Measurements from ENCODE around the gene DSCAM. TPM values are rescaled to one million over a fixed set of nuclear protein-coding genes. Genes with fewer than 3 reads are reported as not detected.

Gene DSCAM
- total RNA-seq, 4 donors from 2014 or later: 0.19 TPM; not detected in 3

DNA sequence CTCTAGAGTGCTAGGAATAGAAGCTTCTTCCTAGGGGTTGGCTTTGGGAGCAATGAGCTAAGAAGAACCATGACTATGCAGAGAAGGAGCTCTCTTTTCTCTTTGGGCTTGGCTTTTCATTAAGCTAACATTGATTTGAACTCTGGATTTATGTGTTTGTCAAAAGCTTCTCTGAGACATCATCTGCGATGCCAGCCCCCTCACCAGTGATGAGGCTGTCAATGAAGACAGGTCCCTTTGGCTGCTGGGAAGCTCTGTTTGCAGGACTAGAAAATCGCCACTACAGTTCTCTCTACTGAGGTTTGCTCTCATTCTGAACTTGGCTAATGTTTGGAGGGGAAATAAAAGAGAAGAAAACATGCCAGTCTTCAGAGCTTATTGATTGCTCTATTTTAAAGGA lies 794.7 kb downstream of the DSCAM start:
- H3K27me3 ChIP-seq: no peaks in the 10 kb centered on the region
- no peaks in the 10 kb centered on the region for H3K9me3 ChIP-seq
- no peaks in the 10 kb centered on the region for H3K4me1 ChIP-seq
- peak overlapping the region in 1 of 4 donors; percentile 68 for H3K27ac ChIP-seq
- no peak for TF ChIP-seq POLR2A (IDR thresholded peaks at IDR 0.05)
- TF ChIP-seq, protein P1, sequence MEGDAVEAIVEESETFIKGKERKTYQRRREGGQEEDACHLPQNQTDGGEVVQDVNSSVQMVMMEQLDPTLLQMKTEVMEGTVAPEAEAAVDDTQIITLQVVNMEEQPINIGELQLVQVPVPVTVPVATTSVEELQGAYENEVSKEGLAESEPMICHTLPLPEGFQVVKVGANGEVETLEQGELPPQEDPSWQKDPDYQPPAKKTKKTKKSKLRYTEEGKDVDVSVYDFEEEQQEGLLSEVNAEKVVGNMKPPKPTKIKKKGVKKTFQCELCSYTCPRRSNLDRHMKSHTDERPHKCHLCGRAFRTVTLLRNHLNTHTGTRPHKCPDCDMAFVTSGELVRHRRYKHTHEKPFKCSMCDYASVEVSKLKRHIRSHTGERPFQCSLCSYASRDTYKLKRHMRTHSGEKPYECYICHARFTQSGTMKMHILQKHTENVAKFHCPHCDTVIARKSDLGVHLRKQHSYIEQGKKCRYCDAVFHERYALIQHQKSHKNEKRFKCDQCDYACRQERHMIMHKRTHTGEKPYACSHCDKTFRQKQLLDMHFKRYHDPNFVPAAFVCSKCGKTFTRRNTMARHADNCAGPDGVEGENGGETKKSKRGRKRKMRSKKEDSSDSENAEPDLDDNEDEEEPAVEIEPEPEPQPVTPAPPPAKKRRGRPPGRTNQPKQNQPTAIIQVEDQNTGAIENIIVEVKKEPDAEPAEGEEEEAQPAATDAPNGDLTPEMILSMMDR (IDR thresholded peaks at IDR 0.05): no peak
- DNase-seq: no peak
- H3K4me3 ChIP-seq: no peak overlapping the region
- no peaks in the 10 kb centered on the region for H3K36me3 ChIP-seq

DNA sequence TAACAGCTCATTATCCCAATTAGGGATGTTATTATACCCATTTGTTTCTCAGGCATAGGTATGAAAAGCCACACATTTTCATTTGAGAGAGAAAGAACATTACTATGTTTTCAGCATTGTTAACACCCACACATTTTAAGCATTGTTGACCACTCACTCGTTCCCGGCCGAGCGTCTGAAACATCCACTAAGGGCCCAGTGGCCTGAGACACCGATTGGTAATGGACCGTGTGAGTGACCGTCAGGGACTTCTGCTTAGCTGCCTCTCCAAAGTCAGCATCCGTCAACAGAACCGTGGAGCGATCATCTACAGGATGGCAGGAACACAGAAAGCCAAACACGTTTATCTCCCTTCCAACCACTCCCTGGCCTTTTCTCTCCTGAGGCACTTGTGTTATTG lies 795.2 kb downstream of the DSCAM start:
- Histone ChIP-seq H3K9me3 (no peaks in the 10 kb centered on the region), H3K27me3 (no peaks in the 10 kb centered on the region), H3K36me3 (no peaks in the 10 kb centered on the region), H3K4me3 (no peak overlapping the region), H3K4me1 (no peaks in the 10 kb centered on the region), H3K27ac (peak overlapping the region in 1 of 4 donors; percentile 68)
- no peak for TF ChIP-seq POLR2A (IDR thresholded peaks at IDR 0.05)
- TF ChIP-seq, protein P1 (IDR thresholded peaks at IDR 0.05): no peak
- no peak for DNase-seq

DNA sequence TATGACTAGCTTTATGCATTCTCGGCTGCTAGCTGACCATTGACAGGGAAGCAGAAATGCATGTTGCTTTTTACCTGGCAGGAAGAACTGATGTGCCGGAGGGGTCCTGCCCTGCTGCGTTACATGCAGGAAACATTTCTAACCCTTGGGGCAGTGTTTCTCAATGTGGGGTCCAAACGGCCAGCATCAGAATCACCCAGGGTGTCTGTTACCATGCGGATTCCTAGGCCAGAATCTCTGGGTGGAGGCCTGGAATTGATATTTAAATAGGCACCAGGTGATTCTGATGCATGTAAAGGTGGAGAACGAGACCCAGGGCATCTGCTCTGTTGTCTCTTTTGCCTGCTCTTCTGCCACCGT lies 797.0 kb downstream of the DSCAM start:
- Histone ChIP-seq H3K4me3 (no peak overlapping the region), H3K4me1 (no peaks in the 10 kb centered on the region), H3K27ac (peak overlapping the region in 2 of 4 donors; percentile 25 to 71), H3K27me3 (no peaks in the 10 kb centered on the region), H3K36me3 (no peaks in the 10 kb centered on the region), H3K9me3 (no peaks in the 10 kb centered on the region)
- no peak for TF ChIP-seq POLR2A (IDR thresholded peaks at IDR 0.05)
- TF ChIP-seq, protein P1 (IDR thresholded peaks at IDR 0.05): no peak
- DNase-seq: no peak

DNA sequence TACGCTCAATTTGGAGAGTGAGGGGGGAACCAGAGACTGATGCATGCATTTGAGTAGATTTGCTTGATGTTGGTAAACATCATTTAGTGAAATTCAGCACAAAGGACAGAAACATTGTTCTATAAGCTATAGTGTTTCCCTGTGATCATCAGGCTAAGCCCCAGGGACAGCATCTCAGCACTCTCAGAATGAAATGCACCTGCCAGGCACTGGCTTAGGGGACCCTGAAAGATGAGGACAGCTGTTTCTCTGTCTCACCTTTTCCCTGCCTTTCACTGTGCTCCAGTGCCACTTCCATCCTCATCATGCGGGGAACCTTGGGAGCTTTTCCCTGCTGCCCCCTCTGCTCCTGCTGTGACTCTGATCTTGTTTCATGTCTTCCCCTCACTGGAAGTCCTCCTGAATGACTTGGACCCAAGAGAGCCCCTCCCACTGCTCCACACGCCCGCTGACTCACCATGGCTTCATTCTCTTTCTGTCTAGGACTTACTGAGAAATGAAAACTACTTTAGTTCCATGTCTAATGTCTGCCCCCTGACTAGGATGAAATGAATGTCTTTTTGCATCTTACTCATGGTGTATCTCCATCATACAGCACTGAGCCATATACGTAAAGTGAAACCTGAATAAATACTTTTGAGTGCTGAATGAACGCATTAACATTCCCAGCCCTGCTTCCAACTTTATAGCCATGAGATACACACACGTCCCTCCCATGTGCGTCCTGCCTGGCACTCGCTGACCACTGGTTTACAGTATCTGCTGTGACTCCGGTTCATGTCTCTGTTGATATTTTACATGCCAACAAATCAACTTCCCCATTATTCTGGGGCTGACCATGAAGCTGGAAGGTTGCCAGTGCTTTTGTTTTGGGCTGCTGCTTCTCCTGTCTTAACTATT lies 797.7 kb downstream of the DSCAM start:
- peak overlapping the region in 2 of 4 donors; percentile 25 to 71 for H3K27ac ChIP-seq
- no peak for TF ChIP-seq POLR2A (IDR thresholded peaks at IDR 0.05)
- TF ChIP-seq, protein P1 (IDR thresholded peaks at IDR 0.05): no peak
- DNase-seq: no peak
- H3K4me3 ChIP-seq: no peak overlapping the region
- H3K27me3 ChIP-seq: no peaks in the 10 kb centered on the region
- H3K36me3 ChIP-seq: no peaks in the 10 kb centered on the region
- H3K4me1 ChIP-seq: no peaks in the 10 kb centered on the region
- no peaks in the 10 kb centered on the region for H3K9me3 ChIP-seq

DNA sequence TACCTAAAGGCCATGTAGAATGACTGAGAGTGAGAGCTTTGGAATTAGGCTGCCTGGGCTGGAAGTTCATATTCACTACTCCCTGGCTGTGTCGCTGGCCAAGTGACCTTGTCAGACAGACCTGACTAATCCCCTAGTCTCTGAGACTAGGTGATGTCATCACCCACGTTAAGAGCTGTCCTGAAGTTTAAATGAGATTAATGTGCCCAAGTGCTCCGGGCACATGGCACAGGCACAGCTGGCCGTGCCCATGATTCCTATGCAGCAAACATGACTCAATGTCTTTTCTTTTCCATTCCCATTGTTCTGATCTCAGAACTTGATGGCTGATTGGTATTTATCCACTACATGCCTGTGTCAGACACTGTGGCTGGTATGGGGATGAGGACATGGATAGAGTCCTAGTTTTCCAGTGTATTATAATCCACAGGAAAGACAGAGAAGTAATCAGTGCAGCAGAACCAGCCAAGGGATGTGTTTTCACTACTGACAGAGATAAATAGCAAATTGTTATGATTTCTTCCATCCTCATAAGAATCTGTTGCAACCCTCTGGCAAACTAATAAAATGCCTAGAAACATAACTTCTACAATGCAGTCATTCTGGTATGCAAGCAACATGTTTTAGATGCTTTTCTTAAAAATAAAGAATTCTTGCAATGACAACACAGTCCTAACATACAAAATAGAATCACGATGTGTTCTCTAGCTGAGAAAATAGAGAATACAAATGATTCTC lies 798.8 kb downstream of the DSCAM start:
- Histone ChIP-seq H3K36me3 (no peaks in the 10 kb centered on the region), H3K27me3 (no peaks in the 10 kb centered on the region), H3K4me3 (no peak overlapping the region), H3K4me1 (no peaks in the 10 kb centered on the region), H3K27ac (peak overlapping the region in 1 of 4 donors; percentile 71), H3K9me3 (no peaks in the 10 kb centered on the region)
- no peak for DNase-seq
- TF ChIP-seq, protein P1 (IDR thresholded peaks at IDR 0.05): no peak
- TF ChIP-seq POLR2A (IDR thresholded peaks at IDR 0.05): no peak

Data from Peyer's patch (tissue), 4 donors.